K562 (cell line): ENCODE results near the gene DNMT3A. TPM values are rescaled to one million over a fixed set of nuclear protein-coding genes. Genes with fewer than 3 reads are reported as not detected.

Experiments used
- ATAC-seq: fragments of 200-7000 bp; cut with Tn5 transposase; 3 replicates; pipeline ENCODE4 v1.9.1; 2020; ENCODE audit warnings: moderate library complexity
- BruUV-seq: library from RNA; stranded (reverse); fragments of 400-500 nt; replicated peaks from 2 replicates; lab custom pipeline; 2021; lab: Mats Ljungman, UMichigan
- CTCF ChIA-PET: fragments of 300-600 bp; formaldehyde crosslinking; extraction: SDS; loops from one replicate; lab custom pipeline; 2021; ENCODE audit warnings: low intra/inter-chr PET ratio; lab: Yijun Ruan, JAX
- POLR2A ChIA-PET: fragments of 300-600, 350-650 bp; sonication (Branson Sonifier 250); formaldehyde crosslinking; extraction: SDS; loops from one replicate; lab custom pipeline; 2021; ENCODE audit warnings: antibody characterized with exemption, inconsistent platforms; lab: Yijun Ruan, JAX
- DNase-seq, 4 experiments: peaks; one replicate each; pipeline versions ENCODE4 v3.0.0 to v3.0.0-alpha.2; 2011 to 2018; ENCODE audit warnings: low spot score in 3 of 4, mixed read lengths in 3 of 4; ENCODE audit errors: extremely low read depth in 1 of 4
- FAIRE-seq: peaks from 2 replicates; lab custom pipeline; 2011; peaks lifted over from hg19 to GRCh38; lab: Jason Lieb, UNC
- H2AFZ ChIP-seq: 2 replicates; pipeline ENCODE4 v1.6.0; 2011; ENCODE audit warnings: low read depth, low read length, control low read depth, inconsistent platforms
- H3K27ac ChIP-seq: fragments of 200-600 bp; 3 replicates; pipeline ENCODE4 v1.8.0; 2011; ENCODE audit warnings: low read depth, mild to moderate bottlenecking, control low read depth, inconsistent platforms, low read length, moderate library complexity, mixed read lengths; ENCODE audit errors: extremely low read depth
- H3K27me3 ChIP-seq, 2 experiments: fragments of 300-600 bp in 1 of 2; 2 replicates in 1 of 2; 3 replicates in 1 of 2; pipeline versions ENCODE4 v1.6.0 to v1.8.0; 2011; ENCODE audit warnings: inconsistent platforms in 2 of 2, low read length in 2 of 2, mild to moderate bottlenecking in 1 of 2, mixed read lengths in 1 of 2, moderate library complexity in 1 of 2; ENCODE audit not compliant: control insufficient read depth in 2 of 2, insufficient read depth in 2 of 2
- H3K36me3 ChIP-seq: fragments of 300-600 bp; 3 replicates; pipeline ENCODE4 v1.8.0; 2011; ENCODE audit warnings: mild to moderate bottlenecking, low read length, inconsistent platforms; ENCODE audit not compliant: control insufficient read depth, insufficient read depth
- H3K4me1 ChIP-seq, 2 experiments: fragments of 200-600 bp in 1 of 2; replicated peaks in 1 of 2; 2 replicates in 1 of 2; 3 replicates in 1 of 2; pipeline versions ENCODE4 v1.5.1 to v1.8.0; 2011; ENCODE audit warnings: inconsistent platforms in 2 of 2, low read length in 2 of 2, mild to moderate bottlenecking in 1 of 2, mixed read lengths in 1 of 2, moderate library complexity in 1 of 2; ENCODE audit not compliant: control insufficient read depth in 2 of 2, insufficient read depth in 2 of 2
- H3K4me2 ChIP-seq: 2 replicates; pipeline ENCODE4 v1.6.1; 2011; ENCODE audit warnings: low read length, control low read depth, inconsistent platforms, mixed read lengths; ENCODE audit not compliant: insufficient read depth
- H3K4me3 ChIP-seq: fragments of 200-600 bp; sonication (generic), shearing (Covaris generic); 2 replicates; pipeline ENCODE4 v1.5.1; 2016; ENCODE audit warnings: control low read depth, inconsistent platforms
- H3K79me2 ChIP-seq: fragments of 200-600 bp; 3 replicates; pipeline ENCODE4 v1.8.0; 2011; ENCODE audit warnings: low read length, inconsistent platforms; ENCODE audit not compliant: control insufficient read depth, insufficient read depth
- H3K9ac ChIP-seq, 2 experiments: 2 replicates each; pipeline versions ENCODE4 v1.6.0 to v1.6.1; 2011; ENCODE audit warnings: low read depth in 2 of 2, low read length in 2 of 2, control low read depth in 1 of 2, inconsistent platforms in 1 of 2, mild to moderate bottlenecking in 1 of 2, mixed read lengths in 1 of 2; ENCODE audit not compliant: insufficient read depth in 1 of 2
- H3K9me1 ChIP-seq: one replicate; pipeline ENCODE4 v1.6.0; 2011; ENCODE audit warnings: inconsistent platforms, mild to moderate bottlenecking, low read length, moderate library complexity; ENCODE audit not compliant: control insufficient read depth, insufficient read depth
- H3K9me3 ChIP-seq: replicated peaks from 2 replicates; pipeline ENCODE4 v1.5.1; 2011; ENCODE audit warnings: low read depth, low read length, inconsistent platforms; ENCODE audit not compliant: control insufficient read depth, insufficient read depth
- H4K20me1 ChIP-seq: replicated peaks from 2 replicates; pipeline ENCODE4 v1.6.1; 2011; ENCODE audit warnings: low read length, inconsistent platforms, mixed read lengths; ENCODE audit not compliant: control insufficient read depth, insufficient read depth
- FOXK2 ChIP-seq, 2 experiments: fragments of 450-650 bp; IDR thresholded peaks in 1 of 2; conservative IDR thresholded peaks in 1 of 2; 2 replicates each; pipeline ENCODE4 v1.6.1; 2016; ENCODE audit warnings: low read depth in 2 of 2, mild to moderate bottlenecking in 1 of 2
- HDAC8 ChIP-seq: fragments of 450-650 bp; IDR thresholded peaks from 2 replicates; pipeline ENCODE4 v1.6.1; 2016; ENCODE audit warnings: mild to moderate bottlenecking, missing genetic modification characterization, moderate library complexity, missing compliant biosample characterization
- HMBOX1 ChIP-seq: sonication (generic); IDR thresholded peaks from 2 replicates; pipeline ENCODE4 v1.6.1; 2016
- MYBL2 ChIP-seq, 2 experiments: fragments of 450-650 bp in 1 of 2; sonication (generic) in 1 of 2; formaldehyde crosslinking in 1 of 2; IDR thresholded peaks; 2 replicates each; pipeline versions ENCODE4 v1.6.1 to v1.8.1; 2017 to 2022; ENCODE audit warnings: borderline replicate concordance in 1 of 2, inconsistent platforms in 1 of 2, low read depth in 1 of 2, mild to moderate bottlenecking in 1 of 2, missing genetic modification reagents in 1 of 2, moderate library complexity in 1 of 2
- NEUROD1 ChIP-seq: fragments of 150-350 bp; IDR thresholded peaks from 2 replicates; pipeline ENCODE4 v1.6.1; 2014; ENCODE audit warnings: borderline replicate concordance, low read length, low read depth; ENCODE audit not compliant: partially characterized antibody
- NR2F6 ChIP-seq: fragments of 450-650 bp; formaldehyde crosslinking; IDR thresholded peaks from 2 replicates; pipeline ENCODE4 v1.4.0; 2020; ENCODE audit warnings: mild to moderate bottlenecking
- SPI1 ChIP-seq: IDR thresholded peaks from 2 replicates; pipeline ENCODE4 v1.6.1; 2011; ENCODE audit warnings: low read depth, low read length, control low read depth, borderline replicate concordance
- STAT6 ChIP-seq: sonication (generic); formaldehyde crosslinking; IDR thresholded peaks from 2 replicates; pipeline ENCODE4 v1.8.1; 2023; ENCODE audit warnings: mild to moderate bottlenecking, missing genetic modification reagents
- WGBS: fragments of 100-300 bp; shearing (Covaris generic); methylation state at CpG from one replicate; pipeline ENCODE4 v1.1.6; 2016; ENCODE audit warnings: low coverage, mixed read lengths; ENCODE audit not compliant: insufficient coverage; ENCODE audit errors: missing lambda C conversion rate; 5-methylcytosine and 5-hydroxymethylcytosine counted together
- in situ Hi-C: fragments of 300-500 bp; cut with MboI; formaldehyde crosslinking; loops from 4 replicates; pipeline ENCODE4 v1.15.0; 2018; ENCODE audit warnings: inconsistent platforms, mixed read lengths
- intact Hi-C: fragments of 100-400 bp; cut with micrococcal nuclease; formaldehyde crosslinking; loops from 2 replicates; pipeline ENCODE4 v1.14.2; 2022
- polyA plus RNA-seq, 8 experiments: library from polyadenylated mRNA; depleted of rRNA in 4 of 8; stranded (reverse) in 5 of 8; unstranded in 3 of 8; fragments of >200 nt; fragmentation: Nextera tagmentation in 2 of 8; fragmentation: Illumina TruSeq in 1 of 8; extraction: Ambion mirVana in 2 of 8; extraction: Trizol in 1 of 8; gene quantifications; 2 replicates each; pipeline versions ENCODE4 v1.2.1 to v1.2.3, GENCODE V29; 2011 to 2014; ENCODE audit warnings: inconsistent platforms in 1 of 8, missing spikeins in 1 of 8
- total RNA-seq, 7 experiments: library from RNA; depleted of rRNA in 6 of 7; stranded (reverse); fragments of >200 nt in 6 of 7; fragmentation: Illumina TruSeq in 2 of 7; extraction: Trizol in 2 of 7; gene quantifications; 2 replicates each; pipeline versions ENCODE4 v1.2.1 to v1.2.3, GENCODE V29; 2011 to 2021; ENCODE audit warnings: low replicate concordance in 1 of 7

Gene DNMT3A
- total and polyA plus RNA-seq, 9 of the 15 experiments (the other 6 are each of a cell fraction or from before 2014, with no cell fraction given): 3.0 to 16.0 (median 6.1) TPM

DNA sequence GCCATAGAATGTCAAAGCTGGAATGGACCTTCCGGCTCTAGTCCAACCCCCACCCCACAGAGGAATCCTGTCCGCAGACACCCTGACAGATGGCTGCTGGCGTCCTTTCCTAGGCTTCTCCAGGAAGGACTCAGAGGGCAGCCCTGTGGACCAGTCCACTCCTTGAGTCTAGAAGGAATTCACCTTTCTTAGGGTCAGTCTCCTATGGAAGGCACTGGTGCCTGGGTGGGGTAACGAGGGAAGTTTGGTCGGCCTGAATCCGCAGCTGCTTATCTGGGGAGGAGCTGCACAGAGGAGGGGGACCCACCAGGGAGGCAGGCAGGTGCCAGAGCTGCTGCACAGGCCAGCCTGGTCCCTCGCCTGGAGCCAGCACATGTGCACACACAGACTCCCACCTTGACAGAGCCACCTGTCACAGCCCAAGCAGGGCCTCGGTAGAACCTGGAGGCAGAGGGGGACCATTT lies 2.5 kb downstream of the DNMT3A start (continued):
- no peak for TF ChIP-seq MYBL2 (IDR thresholded peaks at IDR 0.05; ENCODE audit: low read depth)
- TF ChIP-seq MYBL2 (CRISPR knock-in tag; IDR thresholded peaks at IDR 0.05; ENCODE audit: borderline replicate concordance): no peak
- no peak for TF ChIP-seq HDAC8
- TF ChIP-seq HMBOX1: no peak
- TF ChIP-seq FOXK2 (conservative IDR thresholded peaks at IDR 0.05 in 1 of 2, IDR thresholded peaks at IDR 0.05 in 1 of 2; ENCODE audit: low read depth in 2 of 2): no peak
- no peak for TF ChIP-seq STAT6
- no peak for TF ChIP-seq NR2F6
- TF ChIP-seq, all 486 proteins: peak for 0

DNA sequence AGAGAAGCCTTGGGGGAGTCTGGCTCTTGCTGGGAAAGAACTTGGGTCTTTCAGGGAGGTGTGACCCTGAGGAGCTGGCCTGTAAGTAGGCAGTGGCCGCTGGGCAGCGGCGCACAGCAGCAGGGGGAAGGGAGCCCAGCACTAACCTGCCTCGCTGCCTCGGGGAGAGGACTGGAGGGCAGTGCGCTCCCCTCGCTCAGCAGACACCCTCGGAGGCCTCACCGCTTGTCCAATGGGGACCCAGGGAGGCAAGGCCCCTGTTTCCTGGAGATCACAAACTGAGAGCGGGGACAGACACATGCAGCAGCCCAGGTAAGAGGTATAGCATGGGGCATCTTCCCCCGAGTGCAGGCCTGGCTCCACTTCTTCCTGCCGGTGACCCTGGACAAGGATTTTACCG lies 3.3 kb downstream of the DNMT3A start:
- Histone ChIP-seq H3K4me3 (no peak overlapping the region), H3K27me3 (peaks cover 43 to 64% of the 10 kb centered on the region in 2 experiments), H3K4me1 (peaks cover 0 to 27% of the 10 kb centered on the region in 2 experiments; a peak in 4 of 5 replicates), H3K4me2 (no peak overlapping the region), H3K9me3 (no peaks in the 10 kb centered on the region), H2AFZ (no peak overlapping the region), H3K36me3 (no peaks in the 10 kb centered on the region), H3K9me1 (peaks cover 3% of the 10 kb centered on the region), H3K79me2 (no peaks in the 10 kb centered on the region), H4K20me1 (peaks cover 41% of the 10 kb centered on the region), H3K27ac (no peak overlapping the region), H3K9ac (no peak overlapping the region)
- no peak for FAIRE-seq
- ChIA-PET CTCF (no interaction called here), POLR2A (interaction anchor here (0.6 to 1.6 kb wide), 4 partner anchors 29 to 517 kb away, joined by 3 to 4 read pairs (median 4); no protein-coding TSS in a partner anchor)
- in situ Hi-C loops (no loop called here), intact Hi-C loops (no loop called here)
- no peak for ATAC-seq
- 15% methylated on average over 11 of the region's 13 CpGs for WGBS
- no TSS peak for BruUV-seq
- DNase-seq: no peak
- TF ChIP-seq SPI1: no peak
- TF ChIP-seq NEUROD1: no peak
